Measurements from ENCODE around the gene NGEF.

DNA sequence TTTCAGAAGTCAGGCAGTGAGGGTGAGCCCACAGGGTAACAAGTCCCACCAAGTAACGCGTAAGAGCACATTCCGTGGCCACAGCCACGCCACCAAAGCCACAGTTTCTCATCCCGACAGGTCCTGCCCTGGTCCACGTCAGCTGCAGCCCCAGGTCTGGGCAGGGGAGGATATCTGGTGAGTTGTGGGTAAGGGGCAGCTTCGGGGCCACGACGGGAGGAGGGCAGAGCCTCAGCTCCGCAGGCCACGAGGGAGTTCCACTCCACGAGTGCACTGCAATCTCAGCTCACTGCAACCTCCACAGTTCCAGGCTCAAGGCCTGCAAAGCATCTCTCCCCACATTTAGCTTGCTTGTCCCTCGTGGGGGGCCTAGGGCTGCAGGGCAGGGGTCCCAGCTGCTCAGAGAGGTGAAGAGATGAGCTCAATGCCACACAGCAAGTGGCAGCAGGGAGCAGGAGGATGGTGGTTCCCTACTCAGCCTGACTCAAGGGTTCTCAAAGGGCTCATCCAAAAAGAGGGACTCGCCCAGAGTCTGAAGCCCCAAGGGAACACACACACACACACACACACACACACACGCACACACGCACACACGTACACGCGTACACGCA, 130.4 kb downstream of the NGEF start:
- TF ChIP-seq EZH2 (IDR thresholded peaks at IDR 0.05; ENCODE audit: borderline replicate concordance, low read length) = no peak
- TF ChIP-seq, protein P1, sequence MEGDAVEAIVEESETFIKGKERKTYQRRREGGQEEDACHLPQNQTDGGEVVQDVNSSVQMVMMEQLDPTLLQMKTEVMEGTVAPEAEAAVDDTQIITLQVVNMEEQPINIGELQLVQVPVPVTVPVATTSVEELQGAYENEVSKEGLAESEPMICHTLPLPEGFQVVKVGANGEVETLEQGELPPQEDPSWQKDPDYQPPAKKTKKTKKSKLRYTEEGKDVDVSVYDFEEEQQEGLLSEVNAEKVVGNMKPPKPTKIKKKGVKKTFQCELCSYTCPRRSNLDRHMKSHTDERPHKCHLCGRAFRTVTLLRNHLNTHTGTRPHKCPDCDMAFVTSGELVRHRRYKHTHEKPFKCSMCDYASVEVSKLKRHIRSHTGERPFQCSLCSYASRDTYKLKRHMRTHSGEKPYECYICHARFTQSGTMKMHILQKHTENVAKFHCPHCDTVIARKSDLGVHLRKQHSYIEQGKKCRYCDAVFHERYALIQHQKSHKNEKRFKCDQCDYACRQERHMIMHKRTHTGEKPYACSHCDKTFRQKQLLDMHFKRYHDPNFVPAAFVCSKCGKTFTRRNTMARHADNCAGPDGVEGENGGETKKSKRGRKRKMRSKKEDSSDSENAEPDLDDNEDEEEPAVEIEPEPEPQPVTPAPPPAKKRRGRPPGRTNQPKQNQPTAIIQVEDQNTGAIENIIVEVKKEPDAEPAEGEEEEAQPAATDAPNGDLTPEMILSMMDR (conservative IDR thresholded peaks at IDR 0.05 in 1 of 2, IDR thresholded peaks at IDR 0.05 in 1 of 2; ENCODE audit: extremely low read depth in 1 of 2, insufficient read depth in 1 of 2, low read depth in 1 of 2, low read length in 2 of 2) = no peak
